A549 treated with AZD9567 at 1 μM for 4 hours (cell line): Measurements from ENCODE around the gene TLK1. TPM values are rescaled to one million over a fixed set of nuclear protein-coding genes. Genes with fewer than 3 reads are reported as not detected.

Experiments
- total RNA-seq: library from RNA; stranded (reverse); fragments of 200-300 nt; extraction: Qiagen RNA extraction; gene quantifications from 5 replicates; pipeline ENCODE4 v1.2.3, GENCODE V29; 2022; ENCODE audit not compliant: insufficient read depth

The TLK1 gene
- 17.8 to 22.0 TPM (median 20.7 TPM) in 5 replicates for total RNA-seq

GRCh38 chr2:171160119-171160955 lies at the start of gene TLK1:
Gene TLK1 (minus strand): TSS chr2:171160893. CDS start chr2:171160428, 465 bp downstream.

Other genes with a start within 250 kb of the TLK1 start
- 85.9 to 164 TPM (median 90.6 TPM) in 5 replicates for gene GORASP2, start 231.6 kb downstream of the TLK1 start, total RNA-seq